ENCODE data around the gene NCOA7.

The NCOA7 gene

GRCh38 chr6:125957845-125958244 is 167.1 kb downstream of the NCOA7 start:
- no peak for TF ChIP-seq CTCF (IDR thresholded peaks at IDR 0.05; ENCODE audit: low read depth, low read length)
- H3K4me3 ChIP-seq (ENCODE audit: low read depth, low read length) = peak overlapping the region; percentile 93

- TF ChIP-seq CTCF (IDR thresholded peaks at IDR 0.05; ENCODE audit: low read depth, low read length) = no peak
- H3K4me3 ChIP-seq (ENCODE audit: low read depth, low read length) = no peak overlapping the region
Measured at GRCh38 chr6:125959041-125959440, 168.3 kb downstream of the NCOA7 start.

GRCh38 chr6:125961117-125961516 is 170.4 kb downstream of the NCOA7 start:
- H3K4me3 ChIP-seq (ENCODE audit: low read depth, low read length) = no peak overlapping the region
- TF ChIP-seq CTCF (IDR thresholded peaks at IDR 0.05; ENCODE audit: low read depth, low read length) = no peak

GRCh38 chr6:125962900-125963497 is 172.2 kb downstream of the NCOA7 start:
- no peak overlapping the region for H3K4me3 ChIP-seq (ENCODE audit: low read depth, low read length)
- no peak for TF ChIP-seq CTCF (IDR thresholded peaks at IDR 0.05; ENCODE audit: low read depth, low read length)

GRCh38 chr6:125963817-125964216 is 173.1 kb downstream of the NCOA7 start:
- no peak overlapping the region for H3K4me3 ChIP-seq (ENCODE audit: low read depth, low read length)
- TF ChIP-seq CTCF (IDR thresholded peaks at IDR 0.05; ENCODE audit: low read depth, low read length) = no peak

GRCh38 chr6:125966569-125966968 is 175.8 kb downstream of the NCOA7 start:
- H3K4me3 ChIP-seq (ENCODE audit: low read depth, low read length) = no peak overlapping the region
- no peak for TF ChIP-seq CTCF (IDR thresholded peaks at IDR 0.05; ENCODE audit: low read depth, low read length)

GRCh38 chr6:125968493-125968892 is 177.7 kb downstream of the NCOA7 start:
- no peak overlapping the region for H3K4me3 ChIP-seq (ENCODE audit: low read depth, low read length)
- no peak for TF ChIP-seq CTCF (IDR thresholded peaks at IDR 0.05; ENCODE audit: low read depth, low read length)

Data from WI38 (cell line).